ENCODE data around the gene NELL2. TPM values are rescaled to one million over a fixed set of nuclear protein-coding genes. Genes with fewer than 3 reads are reported as not detected.

Gene NELL2
- polyA plus RNA-seq, 2 of the 4 experiments (the other 2 are of a cell fraction) = 0.16 TPM; not detected in 1

- no peak overlapping the region for H3K4me3 ChIP-seq
- TF ChIP-seq MYC (IDR thresholded peaks at IDR 0.05; ENCODE audit: borderline replicate concordance, low read length) (no peak), RFX5 (IDR thresholded peaks at IDR 0.05) (no peak), CBX8 (IDR thresholded peaks at IDR 0.05) (no peak), MAX (IDR thresholded peaks at IDR 0.05) (no peak), E2F6 (IDR thresholded peaks at IDR 0.05; ENCODE audit: borderline replicate concordance, low read depth) (no peak), CEBPB (IDR thresholded peaks at IDR 0.05) (no peak), RCOR1 (IDR thresholded peaks at IDR 0.05; ENCODE audit: low read depth, low read length) (no peak), MAFK (IDR thresholded peaks at IDR 0.05; ENCODE audit: partially characterized antibody) (no peak), PBX3 (IDR thresholded peaks at IDR 0.05) (no peak), HEYL (CRISPR knock-in tag; IDR thresholded peaks at IDR 0.05) (no peak), KDM5A (IDR thresholded peaks at IDR 0.05) (no peak), HMGXB4 (CRISPR knock-in tag; IDR thresholded peaks at IDR 0.05; ENCODE audit: borderline replicate concordance) (no peak), TFCP2L1 (CRISPR knock-in tag; IDR thresholded peaks at IDR 0.05) (no peak), HOXB5 (CRISPR knock-in tag; IDR thresholded peaks at IDR 0.05) (no peak), JUN (IDR thresholded peaks at IDR 0.05) (no peak), BCL3 (IDR thresholded peaks at IDR 0.05) (no peak), HOXB13 (CRISPR knock-in tag; IDR thresholded peaks at IDR 0.05; ENCODE audit: low read depth) (no peak), KDM1A (IDR thresholded peaks at IDR 0.05; ENCODE audit: low read depth) (no peak), ZNF302 (CRISPR knock-in tag; IDR thresholded peaks at IDR 0.05) (no peak), POLR2AphosphoS2 (conservative IDR thresholded peaks at IDR 0.05; ENCODE audit: low read length) (no peak)
- no peak overlapping the region for H3K27ac ChIP-seq
- no peak for DNase-seq (ENCODE audit: low read depth in 1 of 2, low spot score in 1 of 2)
- H3K4me1 ChIP-seq = no peaks in the 10 kb centered on the region
- 13% methylated on average over 6 of the region's 6 CpGs for whole genome bisulfite sequencing (ENCODE audit: missing lambda C conversion rate)
- H3K9me3 ChIP-seq = no peaks in the 10 kb centered on the region
- ATAC-seq = no peak
- ChIA-PET POLR2A (no interaction called here), CTCF (interaction anchor here (0.8 kb wide), 1 partner anchor 9 kb away, joined by 3 read pairs; no protein-coding TSS in a partner anchor)
- FAIRE-seq = no peak
- no peak overlapping the region for H3K4me2 ChIP-seq
Observed at GRCh38 chr12:44779766-44780165, 96.3 kb downstream of the NELL2 start.

- FAIRE-seq (no peak), DNase-seq (ENCODE audit: low read depth in 1 of 2, low spot score in 1 of 2) (no peak), ATAC-seq (no peak)
- H3K4me1 ChIP-seq = no peaks in the 10 kb centered on the region
- WGBS (ENCODE audit: missing lambda C conversion rate) = 0% methylated on average over 1 of the region's 1 CpG
- POLR2A ChIA-PET = no interaction called here
- H3K9me3 ChIP-seq = no peaks in the 10 kb centered on the region
- no peak overlapping the region for H3K4me3 ChIP-seq
- CTCF ChIA-PET = no interaction called here
- no peak overlapping the region for H3K4me2 ChIP-seq
- H3K27ac ChIP-seq = no peak overlapping the region
- no peak for TF ChIP-seq JUNB (IDR thresholded peaks at IDR 0.05)
- no peak for TF ChIP-seq EHF (CRISPR knock-in tag; IDR thresholded peaks at IDR 0.05)
- no peak for TF ChIP-seq POLR2AphosphoS2 (conservative IDR thresholded peaks at IDR 0.05; ENCODE audit: low read length)
- no peak for TF ChIP-seq CBX2 (IDR thresholded peaks at IDR 0.05; ENCODE audit: borderline replicate concordance, low read depth)
- no peak for TF ChIP-seq HOXB5 (CRISPR knock-in tag; IDR thresholded peaks at IDR 0.05)
- TF ChIP-seq ATOH8 (CRISPR knock-in tag; IDR thresholded peaks at IDR 0.05; ENCODE audit: low read depth) = no peak
- no peak for TF ChIP-seq FOXS1 (CRISPR knock-in tag; IDR thresholded peaks at IDR 0.05)
- TF ChIP-seq HMGXB4 (CRISPR knock-in tag; IDR thresholded peaks at IDR 0.05; ENCODE audit: borderline replicate concordance) = no peak
- no peak for TF ChIP-seq KDM1A (IDR thresholded peaks at IDR 0.05; ENCODE audit: low read depth)
- no peak for TF ChIP-seq BHLHE40 (IDR thresholded peaks at IDR 0.05; ENCODE audit: low read depth, low read length)
- TF ChIP-seq FOSB (CRISPR knock-in tag; IDR thresholded peaks at IDR 0.05) = no peak
- TF ChIP-seq KDM5A (IDR thresholded peaks at IDR 0.05) = no peak
- TF ChIP-seq NFE2L2 (conservative IDR thresholded peaks at IDR 0.05; ENCODE audit: low read length) = no peak
Observed at GRCh38 chr12:44778863-44779262, 97.3 kb downstream of the NELL2 start.

Measured in A549 (cell line).